Loucy (cell line): ENCODE measurements around the gene HOXD12.

ENCODE experiments used
- H2AFZ ChIP-seq: fragments of 200-600 bp; sonication (generic); 2 replicates; pipeline ENCODE4 v1.6.0; 2016; ENCODE audit warnings: antibody characterized with exemption, mild to moderate bottlenecking, low read length, moderate library complexity
- H3F3A ChIP-seq: fragments of 200-600 bp; 2 replicates; pipeline ENCODE4 v1.6.0; 2016; ENCODE audit warnings: antibody characterized with exemption, low read depth, mild to moderate bottlenecking
- H3K27me3 ChIP-seq: fragments of 200-600 bp; sonication (generic); 2 replicates; pipeline ENCODE4 v1.6.1; 2014; ENCODE audit warnings: low read length, mild to moderate bottlenecking; ENCODE audit not compliant: insufficient read depth, poor library complexity, severe bottlenecking
- H3K36me3 ChIP-seq: fragments of 200-600 bp; sonication (generic); 2 replicates; pipeline ENCODE4 v1.6.1; 2016; ENCODE audit warnings: low read length; ENCODE audit not compliant: insufficient read depth
- H3K4me1 ChIP-seq: fragments of 200-600 bp; sonication (generic); 2 replicates; pipeline ENCODE4 v1.5.1; 2014; ENCODE audit warnings: low read length, mild to moderate bottlenecking; ENCODE audit not compliant: insufficient read depth, poor library complexity, severe bottlenecking
- H3K4me2 ChIP-seq: fragments of 200-600 bp; sonication (generic); 2 replicates; pipeline ENCODE4 v1.6.0; 2014; ENCODE audit warnings: antibody characterized with exemption, low read length, low read depth, mild to moderate bottlenecking; ENCODE audit not compliant: poor library complexity, severe bottlenecking
- H3K4me3 ChIP-seq: fragments of 200-600 bp; sonication (generic); 2 replicates; pipeline ENCODE4 v1.5.1; 2014; ENCODE audit warnings: low read length, mild to moderate bottlenecking, mixed read lengths; ENCODE audit not compliant: poor library complexity, severe bottlenecking
- H3K79me2 ChIP-seq: fragments of 200-600 bp; sonication (generic); 2 replicates; pipeline ENCODE4 v1.6.1; 2014; ENCODE audit warnings: low read length; ENCODE audit not compliant: insufficient read depth
- H3K9ac ChIP-seq: fragments of 200-600 bp; sonication (generic); 2 replicates; pipeline ENCODE4 v1.6.0; 2014; ENCODE audit warnings: mild to moderate bottlenecking, low read depth, low read length, moderate library complexity; ENCODE audit not compliant: poor library complexity, severe bottlenecking
- H3K9me2 ChIP-seq: fragments of 200-600 bp; sonication (generic); replicated peaks from 2 replicates; pipeline ENCODE4 v1.6.1; 2016; ENCODE audit warnings: low read depth, low read length, mixed read lengths
- H3K9me3 ChIP-seq: fragments of 200-600 bp; sonication (generic); 2 replicates; pipeline ENCODE4 v1.6.1; 2014; ENCODE audit warnings: mild to moderate bottlenecking, antibody characterized with exemption, low read length, low read depth; ENCODE audit not compliant: insufficient read depth
- H4K20me1 ChIP-seq: fragments of 200-600 bp; sonication (generic); 2 replicates; pipeline ENCODE4 v1.6.0; 2014; ENCODE audit warnings: antibody characterized with exemption, low read length, mild to moderate bottlenecking; ENCODE audit not compliant: insufficient read depth, poor library complexity, severe bottlenecking
- CTCF ChIP-seq: fragments of 200-600 bp; sonication (generic); conservative IDR thresholded peaks from 2 replicates; pipeline ENCODE4 v1.5.1; 2014; ENCODE audit warnings: mild to moderate bottlenecking, antibody characterized with exemption, low read length
- EZH2phosphoT487 ChIP-seq: fragments of 200-600 bp; IDR thresholded peaks from 2 replicates; pipeline ENCODE4 v1.6.1; 2018; ENCODE audit warnings: antibody characterized with exemption, mild to moderate bottlenecking, moderate library complexity, borderline replicate concordance

Gene HOXD12

GRCh38 chr2:176128982-176129796 lies 29.6 kb downstream of the HOXD12 start, which contains the start of gene HOXD8:
TSS of gene HOXD8 (plus strand) at chr2:176129705. CDS start at chr2:176130367, 662 bp downstream.
- H3K36me3 ChIP-seq: no peaks in the 10 kb centered on the region
- no peak within 1 kb of the TSS for H3K4me2 ChIP-seq
- no peaks in the 10 kb centered on the region for H3K9me2 ChIP-seq
- H2AFZ ChIP-seq: no peak within 1 kb of the TSS
- H4K20me1 ChIP-seq: no peaks in the 10 kb centered on the region
- no peaks in the 10 kb centered on the region for H3K79me2 ChIP-seq
- H3K9me3 ChIP-seq: no peaks in the 10 kb centered on the region
- no peaks in the 10 kb centered on the region for H3F3A ChIP-seq
- H3K9ac ChIP-seq: no peak within 1 kb of the TSS
- no peaks in the 10 kb centered on the region for H3K27me3 ChIP-seq
- no peak within 1 kb of the TSS for H3K4me3 ChIP-seq
- H3K4me1 ChIP-seq: no peaks in the 10 kb centered on the region
- TF ChIP-seq EZH2phosphoT487: no peak
- no peak for TF ChIP-seq CTCF

GRCh38 chr2:176129813-176130146 lies 30.2 kb downstream of the HOXD12 start:
- no peaks in the 10 kb centered on the region for H3K27me3 ChIP-seq
- no peak overlapping the region for H3K4me2 ChIP-seq

GRCh38 chr2:176130147-176130956 lies 30.8 kb downstream of the HOXD12 start:
- no peaks in the 10 kb centered on the region for H4K20me1 ChIP-seq
- H3K79me2 ChIP-seq: no peaks in the 10 kb centered on the region
- H3K4me1 ChIP-seq: no peaks in the 10 kb centered on the region
- no peaks in the 10 kb centered on the region for H3K9me2 ChIP-seq
- H3K36me3 ChIP-seq: no peaks in the 10 kb centered on the region
- H3K9ac ChIP-seq: no peak overlapping the region
- no peak overlapping the region for H2AFZ ChIP-seq
- no peaks in the 10 kb centered on the region for H3K9me3 ChIP-seq
- H3F3A ChIP-seq: no peaks in the 10 kb centered on the region
- TF ChIP-seq CTCF (no peak), EZH2phosphoT487 (no peak)
- H3K4me2 ChIP-seq: no peak overlapping the region
- H3K27me3 ChIP-seq: no peaks in the 10 kb centered on the region
- H3K4me3 ChIP-seq: no peak overlapping the region

More at GRCh38 chr2:176129813-176130146, 30.2 kb downstream of the HOXD12 start:
- no peaks in the 10 kb centered on the region for H3F3A ChIP-seq
- no peak for TF ChIP-seq CTCF
- no peak for TF ChIP-seq EZH2phosphoT487
- H3K4me3 ChIP-seq: no peak overlapping the region
- H3K4me1 ChIP-seq: no peaks in the 10 kb centered on the region
- no peaks in the 10 kb centered on the region for H3K9me2 ChIP-seq
- H4K20me1 ChIP-seq: no peaks in the 10 kb centered on the region
- H3K9ac ChIP-seq: no peak overlapping the region
- H2AFZ ChIP-seq: no peak overlapping the region
- no peaks in the 10 kb centered on the region for H3K79me2 ChIP-seq
- H3K36me3 ChIP-seq: no peaks in the 10 kb centered on the region
- H3K9me3 ChIP-seq: no peaks in the 10 kb centered on the region
